Endothelial cell of umbilical vein (primary cell): ENCODE results near the gene CTPS1.

Experiments
- CTCF ChIP-seq, 2 donors: IDR thresholded peaks; 1 replicate in 1 of 2; 2 replicates in 1 of 2; pipeline ENCODE4 v1.5.1; 2011; ENCODE audit warnings: low read length in 2 of 2, mild to moderate bottlenecking in 2 of 2, moderate library complexity in 2 of 2, control low read depth in 1 of 2, inconsistent platforms in 1 of 2, low read depth in 1 of 2; ENCODE audit not compliant: insufficient read depth in 1 of 2; ENCODE audit errors: extremely low read depth in 1 of 2
- EZH2 ChIP-seq: IDR thresholded peaks from 2 replicates; pipeline ENCODE4 v1.6.1; 2012; ENCODE audit warnings: borderline replicate concordance, low read depth, mild to moderate bottlenecking, moderate library complexity, low read length, inconsistent platforms; ENCODE audit not compliant: severe bottlenecking
- GATA2 ChIP-seq: IDR thresholded peaks from 2 replicates; pipeline ENCODE4 v1.7.0; 2011; ENCODE audit warnings: low read depth, mild to moderate bottlenecking, moderate library complexity, mixed read lengths, low read length; ENCODE audit not compliant: insufficient read length, insufficient read depth
- POLR2A ChIP-seq: IDR thresholded peaks from 2 replicates; pipeline ENCODE4 v1.6.1; 2012; ENCODE audit warnings: low read depth, mild to moderate bottlenecking, control low read depth, low read length
- POLR2AphosphoS5 ChIP-seq: IDR thresholded peaks from 2 replicates; pipeline ENCODE4 v1.6.1; 2012; ENCODE audit warnings: low read depth, mild to moderate bottlenecking, control low read depth, low read length, moderate library complexity; ENCODE audit not compliant: insufficient read depth
- TF ChIP-seq, protein P1 (sequence below): IDR thresholded peaks from 2 replicates; pipeline ENCODE4 v1.6.1; 2011; ENCODE audit not compliant: insufficient read depth, insufficient read length

DNA sequence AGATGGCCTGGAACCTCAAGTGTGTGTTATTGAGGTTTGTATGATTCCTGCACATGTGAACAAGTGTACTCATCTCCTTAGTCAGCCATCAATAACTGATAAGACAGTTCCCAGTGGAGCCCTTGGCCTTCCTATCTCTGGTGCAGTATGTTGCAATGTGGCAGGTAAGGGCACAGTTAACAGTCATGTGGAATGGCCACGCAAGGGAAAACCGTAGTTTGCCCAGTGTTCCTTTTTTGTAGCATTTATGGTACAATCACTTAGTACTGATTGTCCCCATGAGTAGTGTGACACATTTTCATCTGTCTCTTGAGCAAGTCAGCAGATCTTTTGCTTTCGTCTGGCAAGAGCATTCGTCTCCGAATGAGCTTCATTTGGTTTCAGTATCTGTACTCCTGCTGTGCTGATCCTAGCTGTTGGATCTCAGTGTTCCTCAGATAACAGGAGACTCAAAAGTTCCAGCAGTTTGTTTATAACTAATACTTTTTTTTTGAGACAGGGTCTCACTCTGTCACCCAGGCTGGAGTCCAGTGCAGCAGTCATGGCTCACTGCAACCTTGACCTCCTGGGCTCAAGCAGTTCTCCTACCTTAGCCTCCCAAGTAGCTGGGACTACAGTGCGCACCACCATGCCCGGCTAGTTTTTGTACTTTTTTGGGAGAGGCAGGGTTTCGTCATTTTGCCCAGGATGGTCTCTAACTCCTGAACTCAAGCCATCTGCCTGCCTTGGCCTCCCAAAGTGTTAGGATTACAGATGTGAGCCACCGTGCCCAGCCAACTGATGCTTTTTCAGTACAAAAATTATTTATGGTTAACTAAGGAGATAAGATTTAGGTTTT, 8.2 kb downstream of the CTPS1 start:
- TF ChIP-seq CTCF (IDR thresholded peaks at IDR 0.05; ENCODE audit: extremely low read depth in 1 of 2, insufficient read depth in 1 of 2, low read depth in 1 of 2, low read length in 2 of 2) (no peak), EZH2 (no peak), GATA2 (no peak), POLR2AphosphoS5 (no peak), POLR2A (no peak)
- TF ChIP-seq, protein P1, sequence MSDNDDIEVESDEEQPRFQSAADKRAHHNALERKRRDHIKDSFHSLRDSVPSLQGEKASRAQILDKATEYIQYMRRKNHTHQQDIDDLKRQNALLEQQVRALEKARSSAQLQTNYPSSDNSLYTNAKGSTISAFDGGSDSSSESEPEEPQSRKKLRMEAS, result no peak
